H1 (cell line): ENCODE data around the gene BLOC1S3. TPM values are rescaled to one million over a fixed set of nuclear protein-coding genes. Genes with fewer than 3 reads are reported as not detected.

Source experiments
- PHF8 ChIP-seq: fragments of 200-600 bp; sonication (generic); conservative IDR thresholded peaks from 2 replicates; pipeline ENCODE4 v1.7.1; 2012; ENCODE audit warnings: low read depth, mild to moderate bottlenecking, inconsistent platforms, low read length, moderate library complexity
- TBP ChIP-seq: IDR thresholded peaks from 2 replicates; pipeline ENCODE4 v1.6.1; 2011; ENCODE audit warnings: low read depth, low read length, improper control_type of control experiment
- polyA plus RNA-seq, 7 experiments: library from polyadenylated mRNA; depleted of rRNA in 3 of 7; stranded (reverse) in 5 of 7; unstranded in 2 of 7; fragments of >200 nt in 5 of 7; fragments of 200-250 nt in 2 of 7; gene quantifications; 1 replicate in 5 of 7; 2 replicates in 1 of 7; 4 replicates in 1 of 7; pipeline versions ENCODE4 v1.2.1 to v1.2.3, GENCODE V29; 2011 to 2013; ENCODE audit warnings: missing spikeins in 2 of 7, mixed read lengths in 2 of 7
- total RNA-seq: library from RNA; stranded (reverse); fragmentation: NEBNext Ultra II Directional; extraction: Animal tissue kit (Norgen Biotek cat#: 25700); gene quantifications from 2 replicates; pipeline ENCODE4 v1.2.1, GENCODE V29; 2021

Gene BLOC1S3
- total and polyA plus RNA-seq, 2 of the 8 experiments (the other 6 are each of a cell fraction or from before 2014, with no cell fraction given), result 6.0 to 6.1 TPM

DNA sequence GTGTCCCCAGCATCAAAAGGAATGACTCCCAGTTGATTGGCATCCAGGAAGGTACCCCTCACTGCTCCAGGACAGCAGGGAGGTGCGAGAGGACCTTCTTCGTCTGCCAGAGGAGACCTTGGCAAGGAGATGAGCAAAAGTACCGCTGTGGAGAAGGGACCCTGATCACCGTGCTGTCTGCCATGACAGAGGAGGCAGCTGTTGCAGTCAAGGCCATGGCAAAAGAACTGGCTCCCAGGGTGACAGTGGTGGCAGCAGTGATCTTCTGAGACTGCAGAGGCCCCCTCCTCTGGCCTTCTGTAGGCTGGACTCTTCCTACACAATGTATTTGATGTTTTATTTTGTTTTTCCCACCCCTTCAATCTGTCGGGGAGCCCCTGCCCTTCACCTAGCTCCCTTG, 49.8 kb upstream of the BLOC1S3 start (continued):
- no peak for TF ChIP-seq TBP
- no peak for TF ChIP-seq PHF8
